Esophagus squamous epithelium (tissue), 4 donors: ENCODE data around the gene HNRNPA3.

Source experiments
- CTCF ChIP-seq, 6 experiments: fragments of 450-650 bp in 4 of 6; fragments of 200-600 bp in 2 of 6; sonication (generic) in 2 of 6; IDR thresholded peaks; one replicate each; pipeline ENCODE4 v1.5.1; 2016 to 2019; ENCODE audit warnings: antibody characterized with exemption in 6 of 6, mild to moderate bottlenecking in 4 of 6, moderate library complexity in 4 of 6
- POLR2A ChIP-seq, 4 donors: fragments of 450-650 bp; IDR thresholded peaks; one replicate each; pipeline ENCODE4 v1.6.1; 2017; ENCODE audit warnings: antibody characterized with exemption in 4 of 4, mild to moderate bottlenecking in 4 of 4, moderate library complexity in 3 of 4

DNA sequence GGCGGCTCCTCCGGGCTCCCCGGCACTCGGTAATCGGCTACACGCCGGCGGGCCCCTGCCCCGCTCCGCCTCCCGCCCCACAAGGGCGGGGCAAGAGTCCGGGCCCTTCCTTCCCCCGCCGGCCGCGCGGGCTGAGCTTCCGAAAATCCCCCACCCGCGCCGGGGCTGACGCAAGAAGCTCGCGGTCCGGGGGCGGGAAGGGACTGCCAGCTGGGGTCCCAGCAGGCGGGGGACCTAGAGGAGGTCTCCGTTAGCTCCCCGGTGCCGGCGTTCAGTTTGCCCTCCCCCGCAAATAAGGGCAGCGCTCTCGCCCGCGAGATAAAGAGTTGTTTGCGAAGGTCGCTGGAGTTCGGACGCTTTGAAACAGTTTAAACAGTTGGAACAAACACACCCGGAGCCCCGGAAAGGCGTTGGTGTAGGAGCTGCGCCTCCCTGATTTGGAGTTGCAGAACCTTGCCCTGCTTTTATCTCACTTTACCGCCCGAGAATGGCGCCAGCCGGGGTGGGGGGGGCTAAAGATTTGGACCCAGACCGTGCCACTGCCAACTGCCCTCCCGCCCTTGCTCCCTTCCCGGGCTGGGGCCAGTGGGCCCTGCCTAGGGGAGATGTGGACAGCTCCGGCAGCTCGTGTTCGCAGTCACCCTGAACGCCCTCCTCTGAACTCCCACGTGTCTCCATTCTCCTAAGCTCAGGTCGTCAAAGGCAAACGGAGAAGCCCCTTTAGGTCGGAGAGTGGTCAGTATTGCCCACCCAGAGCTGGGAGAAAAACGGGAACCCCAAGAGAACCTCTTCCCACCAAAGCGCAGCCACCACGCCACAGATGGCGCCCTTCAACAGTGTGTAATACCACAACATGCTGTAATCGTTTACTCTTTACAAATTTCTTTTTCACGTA is 52.3 kb downstream of the HNRNPA3 start, which contains the start of gene NFE2L2:
- TF ChIP-seq POLR2A (IDR thresholded peaks at IDR 0.05) (peak in 3 of 4 donors; percentile 82 to 99 (median 97)), CTCF (IDR thresholded peaks at IDR 0.05) (peak in 3 of 6 experiments; percentile 17 to 23 (median 19))
